ENCODE data around the gene MORC1.

DNA sequence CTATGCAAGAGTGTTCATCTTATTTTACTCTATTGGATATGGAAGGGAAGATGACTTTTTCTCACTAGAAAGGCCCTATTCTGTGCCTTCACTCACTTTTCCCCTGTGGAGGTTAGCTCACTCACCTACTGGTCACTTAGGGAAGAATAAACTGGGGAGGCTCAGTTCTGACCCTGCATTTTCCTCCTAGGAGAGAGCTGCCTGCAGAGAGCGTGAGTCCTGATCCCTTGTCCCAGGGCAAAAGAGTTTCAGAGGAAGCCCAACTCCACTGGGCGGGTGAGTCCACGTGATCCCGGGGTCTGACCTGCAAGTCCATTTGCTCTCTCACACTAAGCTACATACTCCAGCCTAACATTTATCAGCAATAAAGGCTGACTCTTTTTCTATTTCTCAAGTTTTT lies 8.4 kb downstream of the MORC1 start:
- TF ChIP-seq, protein P1, sequence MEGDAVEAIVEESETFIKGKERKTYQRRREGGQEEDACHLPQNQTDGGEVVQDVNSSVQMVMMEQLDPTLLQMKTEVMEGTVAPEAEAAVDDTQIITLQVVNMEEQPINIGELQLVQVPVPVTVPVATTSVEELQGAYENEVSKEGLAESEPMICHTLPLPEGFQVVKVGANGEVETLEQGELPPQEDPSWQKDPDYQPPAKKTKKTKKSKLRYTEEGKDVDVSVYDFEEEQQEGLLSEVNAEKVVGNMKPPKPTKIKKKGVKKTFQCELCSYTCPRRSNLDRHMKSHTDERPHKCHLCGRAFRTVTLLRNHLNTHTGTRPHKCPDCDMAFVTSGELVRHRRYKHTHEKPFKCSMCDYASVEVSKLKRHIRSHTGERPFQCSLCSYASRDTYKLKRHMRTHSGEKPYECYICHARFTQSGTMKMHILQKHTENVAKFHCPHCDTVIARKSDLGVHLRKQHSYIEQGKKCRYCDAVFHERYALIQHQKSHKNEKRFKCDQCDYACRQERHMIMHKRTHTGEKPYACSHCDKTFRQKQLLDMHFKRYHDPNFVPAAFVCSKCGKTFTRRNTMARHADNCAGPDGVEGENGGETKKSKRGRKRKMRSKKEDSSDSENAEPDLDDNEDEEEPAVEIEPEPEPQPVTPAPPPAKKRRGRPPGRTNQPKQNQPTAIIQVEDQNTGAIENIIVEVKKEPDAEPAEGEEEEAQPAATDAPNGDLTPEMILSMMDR (IDR thresholded peaks at IDR 0.05) = no peak
- TF ChIP-seq ZFX (IDR thresholded peaks at IDR 0.05; ENCODE audit: borderline replicate concordance) = no peak

Data from 22Rv1 (cell line).